ENCODE results near the gene CDK14.

DNA sequence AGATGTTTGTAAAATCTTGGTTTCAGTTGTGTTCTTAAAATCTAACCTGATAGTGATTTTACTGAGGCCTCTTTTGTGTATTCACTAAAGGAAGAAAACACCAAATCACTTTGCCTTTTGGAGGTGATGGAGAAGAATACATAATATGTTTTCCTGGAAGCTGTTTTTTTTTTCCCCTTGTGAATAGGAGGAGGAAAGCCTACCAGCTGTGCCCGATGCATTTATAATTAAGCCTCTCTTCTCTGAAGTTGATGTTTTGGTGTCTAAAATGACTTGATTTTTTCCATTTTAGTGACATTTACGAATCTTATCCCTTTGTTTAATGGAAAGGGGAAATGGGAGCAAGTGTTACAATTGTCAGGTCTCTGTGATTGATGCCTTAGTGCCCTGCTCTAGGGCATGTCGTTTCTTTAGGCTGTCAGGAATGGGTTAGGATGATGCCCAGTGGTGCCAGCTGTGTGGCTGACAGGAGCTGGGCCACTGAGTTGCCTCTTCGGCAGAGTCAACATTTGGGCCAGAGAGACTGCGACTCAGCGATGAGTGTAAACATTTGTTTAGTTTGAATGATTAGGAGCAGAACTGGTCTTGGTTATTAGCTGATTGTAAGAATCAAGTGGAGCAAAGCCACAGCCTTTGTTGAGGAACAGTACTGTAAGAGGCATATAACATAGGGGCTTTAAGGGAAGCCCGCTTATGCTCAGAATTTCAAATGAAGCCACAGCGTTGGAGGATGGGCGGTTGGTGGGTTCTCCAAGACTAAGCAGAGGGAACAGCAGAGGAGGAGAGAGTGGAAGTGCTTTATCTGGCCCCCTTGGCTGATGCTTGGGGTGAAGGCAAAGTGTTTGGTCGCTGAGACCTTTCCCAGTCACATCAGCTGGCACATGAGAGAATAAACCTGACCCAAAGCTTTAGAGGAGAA lies 81.6 kb downstream of the CDK14 start:
- TF ChIP-seq EZH2phosphoT487 (IDR thresholded peaks at IDR 0.05; ENCODE audit: low read length), result no peak
- TF ChIP-seq CTCF (IDR thresholded peaks at IDR 0.05; ENCODE audit: low read length), result no peak
- TF ChIP-seq EZH2 (optimal IDR thresholded peaks at IDR 0.05; ENCODE audit: low read depth, low read length), result no peak
